Skeletal muscle satellite cell (primary cell): ENCODE measurements around the gene KCNAB1.
A peak's percentile ranks its signal among the peaks of the same experiment; 100 is the strongest.

ENCODE experiments used
- H3K27me3 ChIP-seq: 2 replicates; pipeline ENCODE4 v1.7.0; 2013; ENCODE audit warnings: low read length; ENCODE audit not compliant: control insufficient read depth, insufficient read depth
- H3K36me3 ChIP-seq: 2 replicates; pipeline ENCODE4 v1.7.0; 2013; ENCODE audit warnings: mild to moderate bottlenecking, control low read depth, low read length; ENCODE audit not compliant: insufficient read depth
- H3K4me1 ChIP-seq: 2 replicates; pipeline ENCODE4 v1.7.0; 2013; ENCODE audit warnings: low read length; ENCODE audit not compliant: control insufficient read depth, insufficient read depth
- H3K4me2 ChIP-seq: 2 replicates; pipeline ENCODE4 v1.7.0; 2013; ENCODE audit warnings: mild to moderate bottlenecking, low read length
- H3K4me3 ChIP-seq: 2 replicates; pipeline ENCODE4 v1.7.0; 2013; ENCODE audit warnings: low read length
- H3K9ac ChIP-seq: 2 replicates; pipeline ENCODE4 v1.7.0; 2013; ENCODE audit warnings: mild to moderate bottlenecking, low read depth, low read length, moderate library complexity
- H3K9me3 ChIP-seq: replicated peaks from 2 replicates; pipeline ENCODE4 v1.7.0; 2013; ENCODE audit warnings: mild to moderate bottlenecking, control low read depth, low read length

KCNAB1 gene

GRCh38 chr3:156539051-156539450 lies 418.7 kb downstream of the KCNAB1 start:
- no peaks in the 10 kb centered on the region for H3K9me3 ChIP-seq
- H3K4me1 ChIP-seq, result peaks cover 38% of the 10 kb centered on the region
- H3K4me2 ChIP-seq, result no peak overlapping the region
- H3K36me3 ChIP-seq, result peaks cover 61% of the 10 kb centered on the region
- no peak overlapping the region for H3K4me3 ChIP-seq
- no peak overlapping the region for H3K9ac ChIP-seq
- H3K27me3 ChIP-seq, result no peaks in the 10 kb centered on the region

DNA sequence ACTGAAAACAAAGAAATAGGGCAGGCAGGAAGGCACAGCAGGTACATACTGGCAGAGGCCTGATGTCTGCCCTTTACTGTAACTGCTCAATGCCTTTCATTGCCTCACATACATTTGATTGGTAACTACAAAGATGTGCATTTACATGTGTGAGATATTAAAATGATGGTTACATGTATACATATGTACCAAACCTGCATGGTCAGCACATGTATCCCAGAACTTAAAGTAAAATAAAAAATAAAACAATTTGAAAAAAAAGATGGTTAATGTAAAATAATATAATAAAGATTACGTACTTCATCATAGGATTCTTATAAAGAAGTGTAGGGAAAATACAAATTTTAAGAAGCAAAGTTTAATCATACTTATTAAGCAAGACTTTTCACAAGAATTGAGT lies 419.4 kb downstream of the KCNAB1 start:
- Histone ChIP-seq H3K9ac (no peak overlapping the region), H3K4me1 (peaks cover 38% of the 10 kb centered on the region), H3K27me3 (no peaks in the 10 kb centered on the region), H3K9me3 (no peaks in the 10 kb centered on the region), H3K36me3 (peaks cover 68% of the 10 kb centered on the region), H3K4me3 (no peak overlapping the region), H3K4me2 (no peak overlapping the region)

GRCh38 chr3:156542101-156543042 lies 422.0 kb downstream of the KCNAB1 start:
- Histone ChIP-seq H3K4me1 (peaks cover 36% of the 10 kb centered on the region), H3K27me3 (no peaks in the 10 kb centered on the region), H3K9me3 (no peaks in the 10 kb centered on the region), H3K36me3 (peaks cover 92% of the 10 kb centered on the region), H3K4me2 (no peak overlapping the region), H3K4me3 (no peak overlapping the region), H3K9ac (no peak overlapping the region)

DNA sequence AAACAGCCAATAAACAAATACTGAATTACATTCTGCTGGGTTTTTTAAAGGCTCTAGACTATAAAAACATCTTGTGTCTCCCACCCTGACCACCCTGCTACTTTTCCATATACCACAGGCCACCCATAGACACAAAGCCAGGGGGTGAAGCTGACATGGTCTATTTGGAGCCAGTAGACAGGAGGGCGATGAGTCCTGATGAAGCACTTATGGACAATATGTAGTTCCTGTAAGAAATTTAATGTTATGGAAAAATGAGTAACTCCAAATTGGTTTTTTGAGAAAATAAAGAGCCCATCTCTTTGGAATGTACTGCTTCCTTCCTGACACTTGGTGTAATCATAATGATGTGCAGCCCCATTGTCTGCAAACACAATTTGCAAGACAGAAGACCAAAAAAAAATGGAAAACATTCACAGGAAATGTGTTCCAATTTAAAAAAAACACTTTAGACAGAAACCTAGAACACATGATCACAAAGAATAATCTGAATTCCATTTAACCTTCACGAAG lies 422.7 kb downstream of the KCNAB1 start:
- Histone ChIP-seq H3K4me2 (no peak overlapping the region), H3K9ac (no peak overlapping the region), H3K9me3 (no peaks in the 10 kb centered on the region), H3K4me1 (peaks cover 39% of the 10 kb centered on the region), H3K36me3 (peaks cover 95% of the 10 kb centered on the region), H3K4me3 (no peak overlapping the region), H3K27me3 (no peaks in the 10 kb centered on the region)

DNA sequence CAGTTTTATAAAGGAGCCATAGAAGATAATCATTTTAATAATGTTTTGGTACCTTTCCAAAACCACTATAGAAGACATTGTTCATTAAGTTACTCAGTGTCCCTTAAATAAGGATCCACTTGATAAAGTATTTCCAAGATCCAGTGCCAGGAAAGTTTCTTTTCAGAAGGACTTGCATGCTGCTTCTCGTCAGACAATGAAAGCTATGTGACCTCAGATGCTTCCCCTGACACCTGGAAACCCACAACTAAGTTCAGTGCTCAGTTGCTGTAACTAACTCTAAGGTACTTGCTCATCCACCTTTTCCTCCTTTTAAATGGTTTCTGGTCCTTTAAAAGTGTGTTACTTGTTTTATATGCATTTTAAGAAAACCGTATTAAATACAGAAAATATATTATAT lies 427.3 kb downstream of the KCNAB1 start:
- peaks cover 83% of the 10 kb centered on the region for H3K4me1 ChIP-seq
- H3K27me3 ChIP-seq, result no peaks in the 10 kb centered on the region
- peaks cover 98% of the 10 kb centered on the region for H3K36me3 ChIP-seq
- H3K4me3 ChIP-seq, result no peak overlapping the region
- peak overlapping the region; percentile 86 for H3K4me2 ChIP-seq
- H3K9ac ChIP-seq, result peak overlapping the region; percentile 6
- H3K9me3 ChIP-seq, result no peaks in the 10 kb centered on the region

DNA sequence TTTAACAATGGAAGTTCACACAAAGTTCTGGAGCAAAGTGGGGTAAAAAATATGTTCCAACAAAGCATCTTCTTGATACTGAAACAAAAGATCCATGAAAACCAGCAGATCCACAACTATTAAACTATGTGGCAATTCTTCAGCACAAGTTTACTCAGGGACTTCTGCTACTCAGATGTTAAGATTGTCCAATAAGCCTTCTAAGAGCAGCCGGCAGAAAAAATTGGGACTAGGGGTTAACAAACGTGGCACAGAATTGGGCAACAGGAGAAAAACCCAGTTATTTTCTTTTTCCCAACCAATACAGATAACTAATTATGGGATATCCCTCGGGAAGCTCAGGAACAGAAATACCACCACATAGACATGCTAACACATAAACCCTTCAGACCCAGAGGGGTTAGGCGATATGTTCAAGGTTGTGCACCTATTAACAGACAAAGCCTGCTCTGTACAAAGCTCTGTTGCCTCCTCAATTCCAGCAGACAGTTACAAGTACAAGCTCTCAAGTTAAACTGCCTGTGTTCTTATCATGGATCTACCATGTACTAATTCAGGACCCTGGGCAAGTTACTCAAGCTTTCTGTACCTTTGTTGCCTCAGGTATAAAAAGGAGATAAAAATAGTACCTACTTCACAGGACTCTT lies 427.8 kb downstream of the KCNAB1 start:
- Histone ChIP-seq H3K9ac (peak overlapping the region; percentile 98), H3K9me3 (no peaks in the 10 kb centered on the region), H3K4me1 (peaks cover 81% of the 10 kb centered on the region), H3K4me3 (peak overlapping the region; percentile 9), H3K36me3 (peaks cover 98% of the 10 kb centered on the region), H3K27me3 (no peaks in the 10 kb centered on the region), H3K4me2 (peak overlapping the region; percentile 86)

DNA sequence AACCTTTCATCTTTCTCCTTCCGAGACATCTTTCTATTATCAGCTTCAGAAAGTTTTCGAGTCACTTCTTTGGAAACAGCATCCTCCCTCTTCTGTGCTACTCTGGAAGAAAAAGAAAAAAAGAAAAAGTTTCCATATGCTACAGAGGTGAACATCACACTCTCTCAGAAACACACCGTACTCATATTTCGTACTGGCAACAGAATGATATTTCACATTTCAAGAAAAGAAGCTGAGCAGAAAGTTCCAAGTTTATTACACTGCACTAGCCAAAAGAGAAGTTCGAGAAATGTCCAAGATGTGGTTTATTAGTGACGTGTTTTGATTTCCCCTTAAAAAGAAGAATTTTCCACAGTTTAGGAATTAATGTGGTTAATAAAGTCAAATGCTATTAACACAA lies 428.5 kb downstream of the KCNAB1 start:
- Histone ChIP-seq H3K9me3 (no peaks in the 10 kb centered on the region), H3K4me2 (peak overlapping the region; percentile 86), H3K36me3 (peaks cover 95% of the 10 kb centered on the region), H3K4me3 (peak overlapping the region; percentile 9), H3K9ac (peak overlapping the region; percentile 98), H3K4me1 (peaks cover 76% of the 10 kb centered on the region), H3K27me3 (no peaks in the 10 kb centered on the region)

DNA sequence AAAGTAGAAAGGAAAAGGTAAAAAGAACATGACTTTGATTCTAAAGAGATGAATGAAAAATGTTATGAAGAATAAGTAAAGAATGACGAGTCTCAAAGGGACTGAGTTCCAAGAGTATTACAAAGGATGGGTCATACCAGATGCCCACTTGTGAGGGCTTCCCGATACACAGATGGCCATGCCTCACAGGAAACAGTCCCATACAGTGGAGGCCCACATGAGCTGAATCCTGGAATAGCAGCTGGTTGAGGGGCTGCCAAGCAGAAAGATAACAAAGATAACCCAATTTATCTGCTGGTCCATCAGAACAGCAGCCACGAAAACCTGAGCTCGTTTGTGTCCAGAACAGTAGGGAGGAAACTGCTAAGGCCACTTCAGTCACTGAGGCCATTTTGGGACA lies 430.9 kb downstream of the KCNAB1 start:
- Histone ChIP-seq H3K4me2 (peak overlapping the region; percentile 86), H3K27me3 (no peaks in the 10 kb centered on the region), H3K4me1 (peaks cover 65% of the 10 kb centered on the region), H3K9me3 (no peaks in the 10 kb centered on the region), H3K4me3 (peak overlapping the region; percentile 56), H3K36me3 (peaks cover 72% of the 10 kb centered on the region), H3K9ac (peak overlapping the region; percentile 98)

DNA sequence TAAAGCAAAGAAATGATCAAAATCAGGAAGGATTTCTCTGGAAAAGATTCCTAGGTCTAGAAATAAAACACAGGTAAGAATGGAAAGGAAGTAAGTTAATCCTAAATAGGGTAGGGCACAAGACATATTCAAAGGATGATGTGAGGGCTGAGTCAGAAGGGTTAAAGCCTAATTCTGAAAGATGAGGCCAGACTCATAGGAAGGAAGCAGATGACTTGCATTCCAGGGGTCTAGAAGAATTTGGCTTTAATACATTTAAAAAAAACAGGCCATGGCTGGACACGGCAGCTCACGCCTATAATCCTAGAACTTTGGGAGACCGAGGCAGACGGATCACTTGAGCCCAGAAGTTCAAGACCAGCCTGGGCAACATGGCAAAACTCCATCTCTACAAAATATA lies 431.4 kb downstream of the KCNAB1 start:
- H3K9ac ChIP-seq, result peak overlapping the region; percentile 98
- H3K36me3 ChIP-seq, result peaks cover 67% of the 10 kb centered on the region
- peak overlapping the region; percentile 96 for H3K4me3 ChIP-seq
- no peaks in the 10 kb centered on the region for H3K9me3 ChIP-seq
- H3K4me1 ChIP-seq, result peaks cover 61% of the 10 kb centered on the region
- H3K4me2 ChIP-seq, result peak overlapping the region; percentile 86
- no peaks in the 10 kb centered on the region for H3K27me3 ChIP-seq

DNA sequence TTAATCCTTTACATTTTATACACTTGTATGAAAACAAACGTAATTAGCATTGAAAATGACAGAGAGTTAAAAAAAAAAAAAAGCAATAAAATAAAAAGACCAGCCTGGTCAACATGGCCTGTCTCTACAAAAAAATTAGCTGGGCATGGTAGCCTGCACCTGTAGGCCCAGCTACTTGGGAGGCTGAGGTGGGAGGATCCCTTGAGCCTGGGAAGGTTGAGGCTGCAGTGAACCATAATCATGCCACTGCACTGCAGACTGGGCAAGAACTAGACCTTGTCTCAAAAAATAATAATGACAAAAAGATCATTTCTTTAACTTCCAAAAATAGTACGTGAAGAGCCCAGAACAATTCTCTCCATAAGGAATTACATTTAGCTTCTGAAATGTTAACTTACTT lies 432.6 kb downstream of the KCNAB1 start:
- peaks cover 50% of the 10 kb centered on the region for H3K4me1 ChIP-seq
- H3K9ac ChIP-seq, result peak overlapping the region; percentile 98
- H3K27me3 ChIP-seq, result no peaks in the 10 kb centered on the region
- peak overlapping the region; percentile 96 for H3K4me3 ChIP-seq
- H3K4me2 ChIP-seq, result peak overlapping the region; percentile 86
- peaks cover 54% of the 10 kb centered on the region for H3K36me3 ChIP-seq
- H3K9me3 ChIP-seq, result no peaks in the 10 kb centered on the region

GRCh38 chr3:156553705-156554356 lies 433.5 kb downstream of the KCNAB1 start:
- Histone ChIP-seq H3K36me3 (peaks cover 46% of the 10 kb centered on the region), H3K4me3 (peak overlapping the region; percentile 96), H3K4me2 (peak overlapping the region; percentile 86), H3K9ac (peak overlapping the region; percentile 98), H3K27me3 (no peaks in the 10 kb centered on the region), H3K9me3 (no peaks in the 10 kb centered on the region), H3K4me1 (peaks cover 41% of the 10 kb centered on the region)
